HepG2 (cell line): ENCODE data around the gene FBXW12. TPM values are rescaled to one million over a fixed set of nuclear protein-coding genes. Genes with fewer than 3 reads are reported as not detected.
A peak's percentile ranks its signal among the peaks of the same experiment; 100 is the strongest.

ENCODE experiments used
- ATRX ChIP-seq: sonication (generic); formaldehyde crosslinking; IDR thresholded peaks from 2 replicates; pipeline ENCODE4 v1.4.0; 2020; ENCODE audit warnings: missing genetic modification reagents, borderline replicate concordance
- ELF1 ChIP-seq: sonication (generic); formaldehyde crosslinking; IDR thresholded peaks from 2 replicates; pipeline ENCODE4 v1.4.0; 2020; ENCODE audit warnings: missing genetic modification reagents
- MLLT10 ChIP-seq: sonication (generic); formaldehyde crosslinking; IDR thresholded peaks from 2 replicates; pipeline ENCODE4 v1.4.0; 2020; ENCODE audit warnings: missing genetic modification reagents
- PITX1 ChIP-seq: sonication (generic); formaldehyde crosslinking; IDR thresholded peaks from 2 replicates; pipeline ENCODE4 v1.5.1; 2020; ENCODE audit warnings: mild to moderate bottlenecking, missing genetic modification reagents
- PRPF4 ChIP-seq: fragments of 200-400 bp; formaldehyde crosslinking; IDR thresholded peaks from 2 replicates; pipeline ENCODE4 v1.6.1; 2016; ENCODE audit warnings: low read length, low read depth; ENCODE audit not compliant: poor library complexity, severe bottlenecking
- RXRB ChIP-seq: IDR thresholded peaks from 2 replicates; pipeline ENCODE4 v1.6.1; 2016; ENCODE audit warnings: borderline replicate concordance, missing genetic modification reagents, missing compliant biosample characterization
- ZC3H4 ChIP-seq: sonication (generic); formaldehyde crosslinking; IDR thresholded peaks from 2 replicates; pipeline ENCODE4 v1.4.0; 2020; ENCODE audit warnings: missing genetic modification reagents, borderline replicate concordance
- ZNF143 ChIP-seq: sonication (generic); formaldehyde crosslinking; IDR thresholded peaks from 2 replicates; pipeline ENCODE4 v1.4.0; 2020; ENCODE audit warnings: missing genetic modification reagents
- ZNF335 ChIP-seq: sonication (generic); formaldehyde crosslinking; IDR thresholded peaks from 2 replicates; pipeline ENCODE4 v1.4.0; 2020; ENCODE audit warnings: missing genetic modification reagents
- ZNF484 ChIP-seq: sonication (generic); formaldehyde crosslinking; IDR thresholded peaks from 2 replicates; pipeline ENCODE4 v1.5.1; 2020; ENCODE audit warnings: mild to moderate bottlenecking, low read depth, missing genetic modification reagents, borderline replicate concordance
- ZNF557 ChIP-seq: sonication (generic); formaldehyde crosslinking; IDR thresholded peaks from 2 replicates; pipeline ENCODE4 v1.4.0; 2020; ENCODE audit warnings: missing genetic modification reagents
- ZSCAN29 ChIP-seq: sonication (generic); formaldehyde crosslinking; conservative IDR thresholded peaks from 2 replicates; pipeline ENCODE4 v1.4.0; 2020; ENCODE audit warnings: mild to moderate bottlenecking, missing genetic modification reagents
- polyA plus RNA-seq, 8 experiments: library from polyadenylated mRNA; depleted of rRNA in 3 of 8; stranded (reverse) in 7 of 8; unstranded in 1 of 8; fragments of >200 nt; fragmentation: Illumina TruSeq in 4 of 8; extraction: Trizol in 4 of 8; gene quantifications; 2 replicates each; pipeline versions ENCODE4 v1.2.1 to v1.2.3, GENCODE V29; 2011 to 2016; ENCODE audit warnings: low read depth in 4 of 8, missing spikeins in 1 of 8, mixed read lengths in 1 of 8; ENCODE audit not compliant: insufficient read depth in 1 of 8
- total RNA-seq, 5 experiments: library from RNA; depleted of rRNA; stranded (reverse); fragments of >200 nt; fragmentation: Illumina TruSeq; extraction: Trizol; gene quantifications; 2 replicates each; pipeline ENCODE4 v1.2.3, GENCODE V29; 2016; ENCODE audit warnings: low read depth in 1 of 5
- TF ChIP-seq, protein P1 (sequence below): sonication (generic); formaldehyde crosslinking; IDR thresholded peaks from 2 replicates; pipeline ENCODE4 v1.4.0; 2020; ENCODE audit warnings: missing genetic modification reagents, borderline replicate concordance
- TF ChIP-seq, protein P2 (sequence below), 2 experiments: fragments of 450-650 bp in 1 of 2; sonication (generic) in 1 of 2; formaldehyde crosslinking; IDR thresholded peaks; 2 replicates each; pipeline versions ENCODE4 v1.5.0 to v1.8.0; 2020 to 2022; ENCODE audit warnings: mild to moderate bottlenecking in 1 of 2, missing genetic modification reagents in 1 of 2
- TF ChIP-seq, protein P3 (sequence below), 2 experiments: IDR thresholded peaks; 2 replicates each; pipeline ENCODE4 v1.6.1; 2011 to 2012; ENCODE audit warnings: low read length in 2 of 2, borderline replicate concordance in 1 of 2, low read depth in 1 of 2, mild to moderate bottlenecking in 1 of 2, moderate library complexity in 1 of 2
- TF ChIP-seq, protein P4 (sequence below): sonication (generic); formaldehyde crosslinking; IDR thresholded peaks from 2 replicates; pipeline ENCODE4 v1.8.0; 2023; ENCODE audit warnings: mild to moderate bottlenecking, missing genetic modification reagents
- TF ChIP-seq, protein P5 (sequence below): sonication (generic); formaldehyde crosslinking; IDR thresholded peaks from 2 replicates; pipeline ENCODE4 v1.4.0; 2020; ENCODE audit warnings: missing genetic modification reagents

Gene FBXW12
- total and polyA plus RNA-seq, 2 of the 13 experiments (the other 11 are each of a cell fraction or from before 2014, with no cell fraction given) = not detected

DNA sequence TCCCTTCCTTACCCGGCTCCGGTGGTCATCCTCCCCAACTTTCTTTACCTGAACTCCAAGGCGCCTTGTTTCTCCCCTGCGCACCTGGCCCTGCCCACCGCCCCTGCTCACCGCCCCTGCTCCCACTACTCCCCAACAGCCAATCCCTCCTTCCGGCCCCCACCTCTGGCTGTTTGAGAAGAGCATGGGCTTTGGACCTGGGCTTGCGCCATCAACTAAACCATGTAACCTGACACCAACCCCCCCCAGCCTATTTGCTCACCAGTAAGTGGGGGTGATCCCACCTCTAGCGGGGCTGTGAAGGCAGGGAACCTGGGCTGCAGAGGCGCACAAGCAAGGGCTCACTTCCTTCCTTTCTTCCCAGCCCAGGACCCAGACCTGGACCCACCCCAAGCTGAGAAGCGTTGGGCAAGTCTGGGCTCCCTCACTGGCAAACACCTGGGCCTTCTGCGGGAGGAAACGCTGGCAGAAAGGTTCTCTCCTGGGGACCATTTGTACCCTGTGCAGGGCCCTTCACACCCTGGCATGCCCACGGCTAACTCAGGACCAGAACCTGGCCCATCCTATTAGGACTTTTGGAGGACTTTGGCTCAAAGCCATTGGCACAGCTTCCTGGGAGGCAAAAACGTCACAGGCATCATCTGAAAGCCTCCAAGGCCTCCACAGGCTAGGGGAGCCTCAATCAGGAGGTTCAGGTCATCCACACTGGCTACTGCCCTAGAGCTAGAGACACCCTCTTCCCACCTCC is 58.1 kb downstream of the FBXW12 start, which contains the start of gene PLXNB1 (continued):
- TF ChIP-seq ZSCAN29 (0 out of 2 replicates have a peak, but pooled peaks have one; percentile 58), ZNF484 (0 out of 2 replicates have a peak, but pooled peaks have one; percentile 66), ATRX (CRISPR knock-in tag) (no peak), ZC3H4 (CRISPR knock-in tag) (no peak), MLLT10 (CRISPR knock-in tag) (no peak), ZNF335 (CRISPR knock-in tag) (peak; percentile 80), PRPF4 (no peak), ELF1 (CRISPR knock-in tag) (peak; percentile 83), RXRB (CRISPR knock-in tag) (peak; percentile 91), ZNF557 (CRISPR knock-in tag) (0 out of 2 replicates have a peak, but pooled peaks have one; percentile 67), PITX1 (CRISPR knock-in tag) (peak; percentile 98), ZNF143 (CRISPR knock-in tag) (no peak; the same call in none of the 2 replicates)
- TF ChIP-seq, protein P1, sequence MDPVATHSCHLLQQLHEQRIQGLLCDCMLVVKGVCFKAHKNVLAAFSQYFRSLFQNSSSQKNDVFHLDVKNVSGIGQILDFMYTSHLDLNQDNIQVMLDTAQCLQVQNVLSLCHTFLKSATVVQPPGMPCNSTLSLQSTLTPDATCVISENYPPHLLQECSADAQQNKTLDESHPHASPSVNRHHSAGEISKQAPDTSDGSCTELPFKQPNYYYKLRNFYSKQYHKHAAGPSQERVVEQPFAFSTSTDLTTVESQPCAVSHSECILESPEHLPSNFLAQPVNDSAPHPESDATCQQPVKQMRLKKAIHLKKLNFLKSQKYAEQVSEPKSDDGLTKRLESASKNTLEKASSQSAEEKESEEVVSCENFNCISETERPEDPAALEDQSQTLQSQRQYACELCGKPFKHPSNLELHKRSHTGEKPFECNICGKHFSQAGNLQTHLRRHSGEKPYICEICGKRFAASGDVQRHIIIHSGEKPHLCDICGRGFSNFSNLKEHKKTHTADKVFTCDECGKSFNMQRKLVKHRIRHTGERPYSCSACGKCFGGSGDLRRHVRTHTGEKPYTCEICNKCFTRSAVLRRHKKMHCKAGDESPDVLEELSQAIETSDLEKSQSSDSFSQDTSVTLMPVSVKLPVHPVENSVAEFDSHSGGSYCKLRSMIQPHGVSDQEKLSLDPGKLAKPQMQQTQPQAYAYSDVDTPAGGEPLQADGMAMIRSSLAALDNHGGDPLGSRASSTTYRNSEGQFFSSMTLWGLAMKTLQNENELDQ (CRISPR knock-in tag) = no peak
- TF ChIP-seq, protein P2, sequence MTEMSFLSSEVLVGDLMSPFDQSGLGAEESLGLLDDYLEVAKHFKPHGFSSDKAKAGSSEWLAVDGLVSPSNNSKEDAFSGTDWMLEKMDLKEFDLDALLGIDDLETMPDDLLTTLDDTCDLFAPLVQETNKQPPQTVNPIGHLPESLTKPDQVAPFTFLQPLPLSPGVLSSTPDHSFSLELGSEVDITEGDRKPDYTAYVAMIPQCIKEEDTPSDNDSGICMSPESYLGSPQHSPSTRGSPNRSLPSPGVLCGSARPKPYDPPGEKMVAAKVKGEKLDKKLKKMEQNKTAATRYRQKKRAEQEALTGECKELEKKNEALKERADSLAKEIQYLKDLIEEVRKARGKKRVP (CRISPR knock-in tag; IDR thresholded peaks at IDR 0.05) = peak in 1 of 2 experiments; percentile 90; a peak in 2 of 4 replicates
- TF ChIP-seq, protein P3, sequence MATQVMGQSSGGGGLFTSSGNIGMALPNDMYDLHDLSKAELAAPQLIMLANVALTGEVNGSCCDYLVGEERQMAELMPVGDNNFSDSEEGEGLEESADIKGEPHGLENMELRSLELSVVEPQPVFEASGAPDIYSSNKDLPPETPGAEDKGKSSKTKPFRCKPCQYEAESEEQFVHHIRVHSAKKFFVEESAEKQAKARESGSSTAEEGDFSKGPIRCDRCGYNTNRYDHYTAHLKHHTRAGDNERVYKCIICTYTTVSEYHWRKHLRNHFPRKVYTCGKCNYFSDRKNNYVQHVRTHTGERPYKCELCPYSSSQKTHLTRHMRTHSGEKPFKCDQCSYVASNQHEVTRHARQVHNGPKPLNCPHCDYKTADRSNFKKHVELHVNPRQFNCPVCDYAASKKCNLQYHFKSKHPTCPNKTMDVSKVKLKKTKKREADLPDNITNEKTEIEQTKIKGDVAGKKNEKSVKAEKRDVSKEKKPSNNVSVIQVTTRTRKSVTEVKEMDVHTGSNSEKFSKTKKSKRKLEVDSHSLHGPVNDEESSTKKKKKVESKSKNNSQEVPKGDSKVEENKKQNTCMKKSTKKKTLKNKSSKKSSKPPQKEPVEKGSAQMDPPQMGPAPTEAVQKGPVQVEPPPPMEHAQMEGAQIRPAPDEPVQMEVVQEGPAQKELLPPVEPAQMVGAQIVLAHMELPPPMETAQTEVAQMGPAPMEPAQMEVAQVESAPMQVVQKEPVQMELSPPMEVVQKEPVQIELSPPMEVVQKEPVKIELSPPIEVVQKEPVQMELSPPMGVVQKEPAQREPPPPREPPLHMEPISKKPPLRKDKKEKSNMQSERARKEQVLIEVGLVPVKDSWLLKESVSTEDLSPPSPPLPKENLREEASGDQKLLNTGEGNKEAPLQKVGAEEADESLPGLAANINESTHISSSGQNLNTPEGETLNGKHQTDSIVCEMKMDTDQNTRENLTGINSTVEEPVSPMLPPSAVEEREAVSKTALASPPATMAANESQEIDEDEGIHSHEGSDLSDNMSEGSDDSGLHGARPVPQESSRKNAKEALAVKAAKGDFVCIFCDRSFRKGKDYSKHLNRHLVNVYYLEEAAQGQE (IDR thresholded peaks at IDR 0.05; ENCODE audit: borderline replicate concordance in 1 of 2, low read depth in 1 of 2, low read length in 2 of 2) = peak in 1 of 2 experiments; percentile 57; a peak in 2 of 4 replicates
- TF ChIP-seq, protein P4, sequence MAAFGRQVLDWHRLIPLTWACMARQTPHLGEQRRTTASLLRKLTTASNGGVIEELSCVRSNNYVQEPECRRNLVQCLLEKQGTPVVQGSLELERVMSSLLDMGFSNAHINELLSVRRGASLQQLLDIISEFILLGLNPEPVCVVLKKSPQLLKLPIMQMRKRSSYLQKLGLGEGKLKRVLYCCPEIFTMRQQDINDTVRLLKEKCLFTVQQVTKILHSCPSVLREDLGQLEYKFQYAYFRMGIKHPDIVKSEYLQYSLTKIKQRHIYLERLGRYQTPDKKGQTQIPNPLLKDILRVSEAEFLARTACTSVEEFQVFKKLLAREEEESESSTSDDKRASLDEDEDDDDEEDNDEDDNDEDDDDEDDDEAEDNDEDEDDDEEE (CRISPR knock-in tag) = 0 out of 2 replicates have a peak, but pooled peaks have one; percentile 80
- TF ChIP-seq, protein P5, sequence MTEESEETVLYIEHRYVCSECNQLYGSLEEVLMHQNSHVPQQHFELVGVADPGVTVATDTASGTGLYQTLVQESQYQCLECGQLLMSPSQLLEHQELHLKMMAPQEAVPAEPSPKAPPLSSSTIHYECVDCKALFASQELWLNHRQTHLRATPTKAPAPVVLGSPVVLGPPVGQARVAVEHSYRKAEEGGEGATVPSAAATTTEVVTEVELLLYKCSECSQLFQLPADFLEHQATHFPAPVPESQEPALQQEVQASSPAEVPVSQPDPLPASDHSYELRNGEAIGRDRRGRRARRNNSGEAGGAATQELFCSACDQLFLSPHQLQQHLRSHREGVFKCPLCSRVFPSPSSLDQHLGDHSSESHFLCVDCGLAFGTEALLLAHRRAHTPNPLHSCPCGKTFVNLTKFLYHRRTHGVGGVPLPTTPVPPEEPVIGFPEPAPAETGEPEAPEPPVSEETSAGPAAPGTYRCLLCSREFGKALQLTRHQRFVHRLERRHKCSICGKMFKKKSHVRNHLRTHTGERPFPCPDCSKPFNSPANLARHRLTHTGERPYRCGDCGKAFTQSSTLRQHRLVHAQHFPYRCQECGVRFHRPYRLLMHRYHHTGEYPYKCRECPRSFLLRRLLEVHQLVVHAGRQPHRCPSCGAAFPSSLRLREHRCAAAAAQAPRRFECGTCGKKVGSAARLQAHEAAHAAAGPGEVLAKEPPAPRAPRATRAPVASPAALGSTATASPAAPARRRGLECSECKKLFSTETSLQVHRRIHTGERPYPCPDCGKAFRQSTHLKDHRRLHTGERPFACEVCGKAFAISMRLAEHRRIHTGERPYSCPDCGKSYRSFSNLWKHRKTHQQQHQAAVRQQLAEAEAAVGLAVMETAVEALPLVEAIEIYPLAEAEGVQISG (CRISPR knock-in tag) = peak; percentile 86
